HG02571 (cell line): ENCODE results near the gene ANAPC15.

Experiments used
- ATAC-seq: cut with Tn5 transposase; IDR thresholded peaks from one replicate; pipeline ENCODE4 v1.9.1; 2021; ENCODE audit warnings: mild to moderate bottlenecking, moderate library complexity; ENCODE audit not compliant: unreplicated experiment

ANAPC15 gene

DNA sequence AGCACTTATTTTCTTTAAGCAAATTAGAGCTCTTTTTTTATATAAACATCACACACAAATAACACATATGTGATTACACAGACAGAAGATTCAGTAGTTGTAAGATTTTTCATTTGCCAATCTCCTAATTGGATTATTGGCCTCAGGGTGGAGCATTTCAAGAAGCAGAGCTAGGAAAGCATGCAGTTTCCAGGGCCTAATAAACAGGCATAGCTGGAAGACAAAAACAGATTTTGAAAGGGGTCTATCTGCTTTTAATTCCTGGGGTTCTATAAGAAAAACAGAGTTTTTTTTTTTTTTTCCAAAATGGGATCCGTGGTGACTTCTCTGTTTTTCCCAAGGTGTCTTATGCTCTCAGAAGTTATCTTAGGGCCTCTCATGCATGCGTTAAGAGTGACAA lies 15.4 kb upstream of the ANAPC15 start:
- ATAC-seq = no peak

GRCh38 chr11:72125956-72126355 lies 13.5 kb upstream of the ANAPC15 start:
- ATAC-seq = no peak

DNA sequence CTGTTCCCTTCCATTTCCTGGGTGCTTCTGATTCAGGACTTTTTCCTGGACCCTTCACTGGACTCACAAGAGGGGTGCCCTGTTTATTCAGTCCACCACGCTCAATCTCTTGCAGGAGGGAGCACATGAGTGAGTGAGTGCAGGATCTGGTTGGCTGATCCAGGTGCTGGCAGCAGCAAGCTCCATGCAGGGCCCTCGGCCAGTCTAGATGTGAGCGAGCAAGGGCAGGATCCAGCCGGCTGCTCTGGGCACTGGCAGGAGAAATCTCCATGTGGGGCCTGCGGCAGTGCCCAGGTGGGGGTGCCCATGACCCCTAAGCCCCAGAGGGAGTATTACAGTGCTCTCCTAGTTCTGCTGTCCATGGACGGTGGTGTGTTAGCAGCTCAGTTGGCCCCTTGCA lies 11.6 kb upstream of the ANAPC15 start:
- no peak for ATAC-seq

DNA sequence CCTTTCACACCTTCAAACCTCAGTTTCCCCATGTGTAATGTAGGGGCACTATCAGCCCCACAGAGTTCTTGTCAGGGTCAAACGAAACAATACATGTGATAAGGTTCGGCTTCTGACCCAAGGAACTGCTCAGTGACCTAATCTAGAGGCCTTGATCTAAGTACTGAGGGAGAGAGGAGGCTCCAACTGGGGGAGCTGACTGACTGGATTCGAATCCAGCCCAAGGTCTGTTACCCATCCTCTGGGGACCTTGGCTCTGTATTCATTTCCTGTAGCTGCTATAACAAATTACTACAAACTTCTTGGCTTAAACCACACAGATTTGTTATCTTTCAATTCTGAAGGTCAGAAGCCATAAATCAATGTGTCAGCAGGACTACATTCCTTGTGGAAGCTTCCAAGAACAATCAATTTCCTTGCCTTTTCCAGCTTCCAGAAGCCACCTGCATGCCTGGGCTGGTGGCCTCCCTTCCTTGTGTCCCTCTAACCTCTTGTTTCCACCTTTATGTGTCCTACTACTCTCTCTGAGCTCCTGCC lies 10.7 kb upstream of the ANAPC15 start:
- no peak for ATAC-seq

DNA sequence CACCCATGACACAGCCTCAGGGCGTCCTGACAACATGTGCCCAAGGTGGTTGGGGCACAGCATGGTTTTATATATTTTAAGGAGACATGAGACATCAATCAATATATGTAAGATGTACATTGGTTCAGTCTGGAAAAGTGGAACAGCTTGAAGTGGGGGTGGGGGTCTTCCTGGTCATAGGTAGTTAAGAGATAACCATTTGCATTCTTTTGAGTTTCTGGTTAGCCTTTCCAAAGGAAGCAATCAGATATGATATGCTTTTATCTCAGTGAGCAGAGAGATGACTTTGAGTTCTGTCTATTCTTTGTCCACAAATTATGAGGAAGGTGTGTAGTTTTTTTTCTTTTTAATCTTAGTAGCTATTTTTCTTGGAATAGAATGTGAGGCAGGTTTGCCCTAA lies 10.1 kb upstream of the ANAPC15 start:
- no peak for ATAC-seq

GRCh38 chr11:72120930-72121329 lies 8.4 kb upstream of the ANAPC15 start:
- ATAC-seq = no peak

DNA sequence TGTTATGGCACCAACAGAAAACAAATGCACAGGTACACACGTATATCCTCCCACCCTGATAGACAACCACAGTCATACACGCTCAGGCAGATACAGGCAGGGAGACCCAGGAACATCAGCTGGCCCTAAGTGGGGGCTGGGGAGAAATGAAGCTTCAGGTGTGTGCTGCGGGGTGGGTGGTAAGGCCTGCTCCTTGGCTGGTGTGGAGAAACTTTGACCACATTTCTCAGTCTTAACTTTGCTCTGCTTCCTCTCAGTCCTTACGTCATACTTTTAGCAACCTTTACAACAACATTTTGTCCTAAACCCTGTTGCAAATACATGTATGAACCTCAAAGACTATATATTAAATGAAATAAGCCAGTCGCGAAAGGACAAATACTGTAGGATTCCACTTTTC lies 6.7 kb upstream of the ANAPC15 start:
- no peak for ATAC-seq

- ATAC-seq = no peak
These were observed 3.7 kb upstream of the ANAPC15 start for GRCh38 chr11:72116019-72116755.

- ATAC-seq = no peak
These were observed 2.1 kb upstream of the ANAPC15 start for GRCh38 chr11:72114570-72114969.

DNA sequence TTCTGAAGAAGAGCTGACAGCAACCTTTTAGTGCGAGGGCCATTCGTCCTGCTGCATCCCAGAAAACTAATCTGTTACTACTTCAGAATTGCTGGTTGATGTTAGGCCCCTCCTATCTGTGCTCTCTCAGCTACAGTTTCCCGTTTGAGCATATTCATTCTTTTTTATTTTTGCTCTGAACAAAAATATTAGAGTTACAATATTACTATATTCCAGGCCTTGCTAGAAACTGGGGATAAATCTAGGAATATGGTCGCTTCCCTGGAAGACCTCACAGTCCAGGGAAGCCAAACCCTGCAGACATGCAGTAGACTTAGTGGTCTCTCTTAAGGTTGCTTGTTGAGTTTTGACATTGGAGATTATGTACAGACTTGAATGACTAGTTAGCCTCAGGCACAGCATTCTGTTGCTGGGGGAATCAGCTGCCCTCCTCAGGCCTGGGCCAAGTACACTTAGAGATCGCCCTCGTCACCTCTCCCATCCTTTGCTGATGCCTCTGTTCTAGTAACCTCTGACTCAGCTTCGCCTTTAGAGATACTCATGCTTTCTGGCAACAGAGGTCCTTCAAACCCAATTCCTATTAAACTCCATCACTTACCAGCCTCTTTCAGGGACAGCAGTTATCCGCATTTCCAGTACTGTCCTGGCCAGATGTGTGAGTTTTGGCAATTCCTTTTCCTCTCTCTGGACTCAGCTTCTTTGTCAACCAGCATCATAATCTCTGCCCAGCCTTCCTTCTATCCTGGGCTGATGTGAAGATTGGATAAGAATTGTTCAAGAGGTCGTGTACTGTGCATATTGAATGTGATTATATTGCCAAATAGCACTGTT lies 698 bp upstream of the ANAPC15 start:
- no peak for ATAC-seq

- ATAC-seq = peak; percentile 1
These were observed 974 bp downstream of the ANAPC15 start for GRCh38 chr11:72111300-72112142.

- no peak for ATAC-seq
These were observed 6.6 kb downstream of the ANAPC15 start, which contains the start of gene TOMT for GRCh38 chr11:72105888-72106287. Gene TOMT, plus strand, starts transcription at chr11:72105924. Its CDS starts 28 bp downstream, at chr11:72105952.

DNA sequence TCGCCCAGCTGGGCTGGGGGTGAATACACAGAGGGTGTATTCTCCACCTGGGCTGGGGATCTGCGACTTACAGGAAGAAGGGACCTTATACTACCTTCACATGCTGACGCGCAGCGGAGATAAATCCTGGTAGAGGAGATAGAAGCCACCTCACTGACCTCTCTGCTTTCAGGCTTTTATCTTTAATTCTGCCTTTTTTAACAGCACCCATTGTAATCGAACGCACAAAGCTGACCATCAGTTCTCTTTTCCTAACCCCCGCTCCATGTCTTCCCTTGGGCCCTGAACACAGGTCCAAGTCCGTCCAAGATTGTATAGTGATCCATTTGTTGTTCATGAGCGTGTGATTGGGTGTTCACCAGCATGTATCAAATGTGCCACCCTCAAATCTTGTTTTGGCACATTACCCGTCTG lies 8.7 kb downstream of the ANAPC15 start:
- ATAC-seq = no peak

DNA sequence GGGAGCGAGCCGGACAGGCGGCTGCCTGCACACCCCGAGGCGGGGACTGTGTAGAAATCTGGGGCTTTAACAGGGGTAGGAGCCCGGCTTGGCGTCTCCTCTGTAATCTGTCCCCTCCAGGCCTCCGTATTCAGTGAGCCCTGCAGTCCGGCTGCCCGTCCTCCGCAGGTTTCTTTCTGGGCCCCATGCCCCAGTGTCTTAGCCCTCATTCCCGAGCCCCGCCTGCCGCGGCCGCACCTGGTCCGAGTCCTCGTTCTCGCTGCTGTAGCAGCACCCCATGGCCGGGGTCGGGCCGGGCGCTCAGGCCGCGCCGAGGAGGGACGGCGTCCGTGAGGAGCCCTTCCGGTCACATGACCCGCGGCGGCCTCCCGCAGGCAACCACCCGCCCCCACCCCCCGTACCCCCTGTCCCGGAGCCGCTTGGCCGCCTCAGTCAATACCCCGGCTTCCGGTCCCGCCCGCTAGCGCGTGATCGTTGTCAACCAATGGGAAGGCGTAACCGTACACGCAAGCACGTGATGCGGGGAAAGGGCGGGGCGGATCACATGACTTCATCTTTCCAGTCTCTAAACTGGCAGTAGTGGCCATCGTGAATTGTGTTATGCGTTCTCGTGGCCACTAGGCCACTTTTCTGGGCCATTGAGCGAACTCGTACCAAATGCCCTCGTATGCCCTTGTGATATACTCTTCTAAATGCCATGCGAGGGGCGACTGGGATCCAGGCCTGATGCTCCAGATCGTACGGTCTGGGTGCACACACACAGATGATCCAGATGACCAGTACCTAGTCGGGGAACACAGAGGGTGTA lies 9.3 kb downstream of the ANAPC15 start, which contains the start of gene LAMTOR1:
Gene LAMTOR1 (minus strand): TSS at position 352 of the 808 bp plus-strand sequence. CDS start 73 bp downstream, at position 279.
- ATAC-seq = peak; percentile 88

DNA sequence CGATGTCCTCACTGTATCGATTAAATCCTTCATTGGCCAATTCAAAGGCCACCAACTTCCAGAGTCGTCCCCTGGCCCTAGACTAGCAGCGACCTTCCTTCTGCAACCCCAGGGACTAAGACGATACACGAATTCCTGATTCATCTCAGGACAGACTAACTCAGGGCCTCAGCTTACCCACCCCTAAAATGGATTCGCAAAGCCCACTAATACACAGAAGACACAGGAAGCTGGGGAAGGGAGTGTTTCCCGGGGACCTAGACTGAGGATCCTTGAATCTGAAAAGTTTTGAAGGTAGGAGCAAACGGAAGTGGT lies 9.9 kb downstream of the ANAPC15 start:
- no peak for ATAC-seq

GRCh38 chr11:72102162-72102561 lies 10.3 kb downstream of the ANAPC15 start:
- no peak for ATAC-seq

DNA sequence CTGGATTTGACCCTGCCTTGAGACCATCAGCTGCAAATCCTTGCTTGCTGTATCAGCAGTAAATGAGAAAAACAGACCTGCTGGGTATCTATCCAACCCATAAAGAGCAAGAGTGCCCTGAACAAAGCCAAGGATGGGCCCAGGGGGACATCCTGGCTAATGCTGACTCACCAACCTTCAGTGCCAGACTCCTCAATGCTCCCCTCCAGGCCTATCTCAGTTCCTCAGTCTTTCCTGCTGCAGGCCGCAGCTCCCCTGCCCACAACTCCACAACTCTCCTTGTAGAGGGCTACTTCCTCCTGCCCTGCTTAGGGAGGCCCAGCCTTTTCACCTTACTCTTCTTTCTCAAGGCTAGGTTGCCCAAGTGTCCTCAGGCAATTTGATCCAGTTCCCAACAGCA lies 12.0 kb downstream of the ANAPC15 start:
- ATAC-seq = no peak

GRCh38 chr11:72100009-72100408 lies 12.5 kb downstream of the ANAPC15 start:
- no peak for ATAC-seq

DNA sequence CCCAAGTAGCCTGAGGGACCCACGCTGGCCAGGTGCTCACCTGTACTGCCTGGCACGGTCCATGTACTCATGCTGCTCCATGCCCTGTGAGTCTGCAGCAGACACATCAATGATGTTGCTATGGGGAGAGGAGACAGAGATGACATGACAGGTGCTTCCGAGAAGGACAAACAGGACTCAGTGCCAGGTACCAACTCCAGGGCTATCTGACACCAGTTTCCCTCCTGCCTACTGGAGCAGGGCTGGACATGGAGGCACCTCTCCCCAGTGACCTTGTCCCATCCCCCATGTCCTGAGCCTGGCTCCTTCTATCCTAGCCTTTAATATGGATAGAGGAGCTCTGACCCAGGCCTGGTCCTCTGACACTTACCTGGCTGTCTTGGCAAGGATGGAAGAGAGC lies 13.8 kb downstream of the ANAPC15 start:
- ATAC-seq = no peak

DNA sequence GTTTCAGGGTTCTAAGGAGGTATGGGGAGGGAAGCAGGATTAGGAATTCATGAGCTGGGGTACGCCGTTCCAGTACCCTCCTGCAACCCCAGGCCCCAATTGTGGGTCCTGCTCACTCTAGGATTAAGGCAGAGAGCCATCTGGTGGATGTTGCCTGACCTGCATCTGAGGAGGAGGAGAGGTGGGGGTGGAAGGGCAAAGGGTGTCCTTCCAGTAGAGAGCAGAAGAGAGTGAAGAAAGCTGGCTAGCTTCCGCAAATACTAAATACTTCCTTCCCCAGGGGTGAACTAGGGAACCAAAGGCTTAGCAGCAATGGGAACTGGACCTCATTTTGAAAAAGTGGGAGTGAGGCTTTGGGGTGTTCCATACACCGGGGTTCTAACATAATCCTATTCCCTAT lies 21.2 kb downstream of the ANAPC15 start:
- no peak for ATAC-seq
